ENCODE data around the gene CLDND1.

- TF ChIP-seq, protein P1, sequence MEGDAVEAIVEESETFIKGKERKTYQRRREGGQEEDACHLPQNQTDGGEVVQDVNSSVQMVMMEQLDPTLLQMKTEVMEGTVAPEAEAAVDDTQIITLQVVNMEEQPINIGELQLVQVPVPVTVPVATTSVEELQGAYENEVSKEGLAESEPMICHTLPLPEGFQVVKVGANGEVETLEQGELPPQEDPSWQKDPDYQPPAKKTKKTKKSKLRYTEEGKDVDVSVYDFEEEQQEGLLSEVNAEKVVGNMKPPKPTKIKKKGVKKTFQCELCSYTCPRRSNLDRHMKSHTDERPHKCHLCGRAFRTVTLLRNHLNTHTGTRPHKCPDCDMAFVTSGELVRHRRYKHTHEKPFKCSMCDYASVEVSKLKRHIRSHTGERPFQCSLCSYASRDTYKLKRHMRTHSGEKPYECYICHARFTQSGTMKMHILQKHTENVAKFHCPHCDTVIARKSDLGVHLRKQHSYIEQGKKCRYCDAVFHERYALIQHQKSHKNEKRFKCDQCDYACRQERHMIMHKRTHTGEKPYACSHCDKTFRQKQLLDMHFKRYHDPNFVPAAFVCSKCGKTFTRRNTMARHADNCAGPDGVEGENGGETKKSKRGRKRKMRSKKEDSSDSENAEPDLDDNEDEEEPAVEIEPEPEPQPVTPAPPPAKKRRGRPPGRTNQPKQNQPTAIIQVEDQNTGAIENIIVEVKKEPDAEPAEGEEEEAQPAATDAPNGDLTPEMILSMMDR (IDR thresholded peaks at IDR 0.05) = no peak
- TF ChIP-seq POLR2A (IDR thresholded peaks at IDR 0.05) = no peak
These were observed 18.2 kb downstream of the CLDND1 start for GRCh38 chr3:98504539-98504938.
